Breast epithelium (tissue), 3 donors: ENCODE results near the gene CLASP1.

Experiments
- CTCF ChIP-seq, 3 donors: fragments of 450-650 bp; IDR thresholded peaks; one replicate each; pipeline ENCODE4 v1.5.1; 2016 to 2017; ENCODE audit warnings: antibody characterized with exemption in 3 of 3, mild to moderate bottlenecking in 3 of 3, moderate library complexity in 3 of 3
- POLR2A ChIP-seq: fragments of 450-650 bp; IDR thresholded peaks from one replicate; pipeline ENCODE4 v1.6.1; 2016; ENCODE audit warnings: antibody characterized with exemption, mild to moderate bottlenecking, moderate library complexity
- POLR2AphosphoS5 ChIP-seq, 3 donors: sonication (generic); formaldehyde crosslinking; IDR thresholded peaks; one replicate each; pipeline ENCODE4 v1.6.1; 2017; ENCODE audit warnings: antibody characterized with exemption in 3 of 3

DNA sequence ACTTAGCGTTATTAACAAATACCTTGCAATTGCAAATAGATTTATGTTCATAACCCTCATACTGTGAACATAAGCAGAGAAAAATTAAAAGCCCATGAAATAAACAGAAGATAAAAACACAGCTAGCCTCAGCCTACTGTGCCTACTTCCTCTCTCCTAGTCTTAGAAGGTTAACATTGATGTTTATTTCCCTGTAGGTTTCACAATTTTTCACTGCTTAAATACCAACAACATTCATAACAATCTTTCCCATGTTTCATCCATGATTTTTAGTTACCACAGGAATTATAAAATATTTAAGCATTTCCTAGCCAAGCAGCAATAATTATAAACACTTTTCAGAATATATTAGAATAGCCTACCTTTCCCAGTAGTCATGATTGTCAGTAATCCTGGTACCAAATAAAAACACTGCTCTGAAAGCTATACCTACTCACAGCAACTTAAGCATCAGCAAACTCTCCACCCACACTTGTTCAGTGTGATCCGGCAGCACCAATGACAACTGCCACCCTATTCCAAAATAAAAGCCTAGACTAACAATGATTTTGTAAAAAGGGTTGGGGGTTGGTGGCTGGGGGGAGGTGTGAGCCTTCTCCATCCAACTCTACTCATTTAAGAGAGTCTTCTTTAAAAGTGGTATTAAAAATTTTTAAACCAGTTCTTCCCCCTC, 159.2 kb downstream of the CLASP1 start:
- TF ChIP-seq CTCF (IDR thresholded peaks at IDR 0.05) (no peak), POLR2A (no peak), POLR2AphosphoS5 (IDR thresholded peaks at IDR 0.05) (no peak)
